GM12878 (cell line): ENCODE data around the gene MCC. TPM values are rescaled to one million over a fixed set of nuclear protein-coding genes. Genes with fewer than 3 reads are reported as not detected.
A peak's percentile ranks its signal among the peaks of the same experiment; 100 is the strongest.

Source experiments
- ATAC-seq: fragments of 200-7000 bp; cut with Tn5 transposase; 3 replicates; pipeline ENCODE4 v1.9.1; 2020; ENCODE audit warnings: mild to moderate bottlenecking, moderate library complexity
- BruUV-seq: library from RNA; stranded (reverse); fragments of 400-500 nt; replicated peaks from 2 replicates; lab custom pipeline; 2021; lab: Mats Ljungman, UMichigan
- CTCF ChIA-PET: fragments of 300-600 bp; sonication (Branson Sonifier 250); formaldehyde crosslinking; extraction: SDS; loops from one replicate; lab custom pipeline; 2021; ENCODE audit warnings: inconsistent platforms; lab: Yijun Ruan, JAX
- POLR2A ChIA-PET: fragments of 350-600 bp; formaldehyde crosslinking; extraction: SDS; loops from one replicate; lab custom pipeline; 2021; ENCODE audit warnings: inconsistent platforms; lab: Charles Lee
- RAD21 ChIA-PET: fragments of 300-600 bp; sonication (Branson Sonifier 250); formaldehyde crosslinking; loops from one replicate; lab custom pipeline; 2023; ENCODE audit warnings: antibody characterized with exemption; ENCODE audit not compliant: unreplicated experiment; lab: Charles Lee
- SMC1A ChIA-PET: fragments of 300-600 bp; sonication (Branson Sonifier 250); formaldehyde crosslinking; loops from one replicate; lab custom pipeline; 2023; ENCODE audit not compliant: unreplicated experiment, uncharacterized antibody; lab: Charles Lee
- DNase-seq: peaks from one replicate; pipeline ENCODE4 v3.0.0-alpha.2; 2011; ENCODE audit warnings: low read depth, low spot score
- FAIRE-seq: peaks from 3 replicates; lab custom pipeline; 2011; peaks lifted over from hg19 to GRCh38; lab: Jason Lieb, UNC
- H2AFZ ChIP-seq: 2 replicates; pipeline ENCODE4 v1.6.0; 2011; ENCODE audit warnings: low read depth, low read length, control low read depth; ENCODE audit not compliant: control insufficient read depth
- H3K27ac ChIP-seq: 2 replicates; pipeline ENCODE4 v1.5.1; 2011; ENCODE audit warnings: control low read depth; ENCODE audit not compliant: control insufficient read depth, insufficient read depth
- H3K27me3 ChIP-seq, 2 experiments: replicated peaks in 1 of 2; 2 replicates each; pipeline versions ENCODE4 v1.6.0 to v1.6.1; 2011; ENCODE audit warnings: low read length in 1 of 2; ENCODE audit not compliant: control insufficient read depth in 2 of 2, insufficient read depth in 2 of 2
- H3K36me3 ChIP-seq, 2 experiments: 2 replicates each; pipeline ENCODE4 v1.5.1; 2011; ENCODE audit warnings: low read length in 1 of 2; ENCODE audit not compliant: control insufficient read depth in 2 of 2, insufficient read depth in 2 of 2
- H3K4me1 ChIP-seq: 2 replicates; pipeline ENCODE4 v1.6.1; 2011; ENCODE audit warnings: mild to moderate bottlenecking, low read length, moderate library complexity, mixed read lengths; ENCODE audit not compliant: control insufficient read depth, insufficient read depth
- H3K4me2 ChIP-seq: 2 replicates; pipeline ENCODE4 v1.6.0; 2011; ENCODE audit warnings: control low read depth; ENCODE audit not compliant: control insufficient read depth, insufficient read depth
- H3K4me3 ChIP-seq: fragments of 200-600 bp; sonication (generic); 2 replicates; pipeline ENCODE4 v1.5.1; 2016
- H3K79me2 ChIP-seq: 2 replicates; pipeline ENCODE4 v1.6.0; 2011; ENCODE audit warnings: low read length; ENCODE audit not compliant: control insufficient read depth, insufficient read depth
- H3K9ac ChIP-seq: 2 replicates; pipeline ENCODE4 v1.8.0; 2011; ENCODE audit warnings: low read length, control low read depth, mixed read lengths; ENCODE audit not compliant: control insufficient read depth, insufficient read depth
- H3K9me3 ChIP-seq: replicated peaks from 3 replicates; pipeline ENCODE4 v1.5.1; 2011; ENCODE audit warnings: mild to moderate bottlenecking, low read length; ENCODE audit not compliant: control insufficient read depth, insufficient read depth
- H4K20me1 ChIP-seq: 2 replicates; pipeline ENCODE4 v1.6.0; 2011; ENCODE audit not compliant: control insufficient read depth, insufficient read depth
- CEBPZ ChIP-seq: fragments of 150-350 bp; IDR thresholded peaks from 2 replicates; pipeline ENCODE4 v1.6.1; 2016; ENCODE audit warnings: low read depth, low read length
- GATAD2B ChIP-seq: fragments of 450-650 bp; conservative IDR thresholded peaks from 2 replicates; pipeline ENCODE4 v1.6.1; 2017; ENCODE audit warnings: low read depth, mild to moderate bottlenecking, moderate library complexity
- NFYA ChIP-seq: IDR thresholded peaks from 2 replicates; pipeline ENCODE4 v1.6.1; 2011; ENCODE audit warnings: low read depth, mild to moderate bottlenecking, low read length, improper control_type of control experiment, borderline replicate concordance
- SIX5 ChIP-seq: IDR thresholded peaks from 2 replicates; pipeline ENCODE4 v1.6.1; 2011; ENCODE audit warnings: mild to moderate bottlenecking, low read depth, low read length, moderate library complexity; ENCODE audit not compliant: severe bottlenecking
- SKIL ChIP-seq: fragments of 450-650 bp; IDR thresholded peaks from 2 replicates; pipeline ENCODE4 v1.6.1; 2017; ENCODE audit warnings: mild to moderate bottlenecking, low read depth, inconsistent platforms; ENCODE audit not compliant: poor library complexity, severe bottlenecking
- TAF1 ChIP-seq: IDR thresholded peaks from 2 replicates; pipeline ENCODE4 v1.6.1; 2011; ENCODE audit warnings: mild to moderate bottlenecking, low read depth, low read length, borderline replicate concordance
- TCF12 ChIP-seq: IDR thresholded peaks from 2 replicates; pipeline ENCODE4 v1.6.1; 2011; ENCODE audit warnings: low read depth, mild to moderate bottlenecking, low read length
- WGBS: methylation state at CpG from one replicate; pipeline ENCODE4 v1.1.6; 2016; ENCODE audit warnings: low lambda C conversion rate; ENCODE audit not compliant: insufficient replicate concordance, insufficient coverage; ENCODE audit errors: missing lambda C conversion rate; 5-methylcytosine and 5-hydroxymethylcytosine counted together
- in situ Hi-C: fragments of 300-500 bp; cut with MboI; formaldehyde crosslinking; loops from 9 replicates; pipeline ENCODE4 v1.14.3; 2018; ENCODE audit warnings: mixed read lengths
- intact Hi-C: fragments of 100-400 bp; cut with micrococcal nuclease; formaldehyde crosslinking; loops from one replicate; pipeline ENCODE4 v1.14.2; 2022; ENCODE audit not compliant: unreplicated experiment
- polyA plus RNA-seq, 11 experiments: library from polyadenylated mRNA; depleted of rRNA in 4 of 11; unstranded in 6 of 11; stranded (reverse) in 5 of 11; fragments of >200 nt; fragmentation: Nextera tagmentation in 4 of 11; fragmentation: Illumina TruSeq in 1 of 11; extraction: Ambion mirVana in 4 of 11; extraction: Trizol in 1 of 11; gene quantifications; 1 replicate in 1 of 11; 2 replicates in 10 of 11; pipeline versions ENCODE4 v1.2.1 to v1.2.3, GENCODE V29; 2011 to 2016; ENCODE audit warnings: inconsistent platforms in 2 of 11, missing spikeins in 2 of 11, low read depth in 1 of 11
- total RNA-seq, 4 experiments: library from RNA; depleted of rRNA in 3 of 4; stranded (reverse); fragments of >200 nt in 3 of 4; fragmentation: Illumina TruSeq in 1 of 4; extraction: Trizol in 1 of 4; gene quantifications; 2 replicates each; pipeline versions ENCODE4 v1.2.1 to v1.2.3, GENCODE V29; 2013 to 2021

Gene MCC
- total and polyA plus RNA-seq, 10 of the 15 experiments (the other 5 are each of a cell fraction or from before 2014, with no cell fraction given), result 0.03 to 0.86 (median 0.16) TPM

- SMC1A ChIA-PET, result no interaction called here
- WGBS, result 0% methylated on average over 3 of the region's 3 CpGs
- no peaks in the 10 kb centered on the region for H4K20me1 ChIP-seq
- H3K4me1 ChIP-seq, result no peaks in the 10 kb centered on the region; the same call in 1 of the 2 replicates
- no peaks in the 10 kb centered on the region for H3K36me3 ChIP-seq
- no peak for DNase-seq
- CTCF ChIA-PET, result interaction anchor here (1.2 to 1.3 kb wide), 2 partner anchors 417 to 424 kb away, joined by 3 read pairs; no protein-coding TSS in a partner anchor
- H3K27me3 ChIP-seq, result no peaks in the 10 kb centered on the region
- no TSS peak for BruUV-seq
- H3K27ac ChIP-seq, result no peak overlapping the region
- H3K9me3 ChIP-seq, result no peaks in the 10 kb centered on the region
- intact Hi-C loops, result no loop called here
- no peaks in the 10 kb centered on the region for H3K79me2 ChIP-seq
- no peak overlapping the region for H2AFZ ChIP-seq
- TF ChIP-seq CEBPZ, result no peak
- TF ChIP-seq NFYA, result no peak
- TF ChIP-seq, all 136 proteins: peak for 0
- no peak overlapping the region for H3K4me2 ChIP-seq
- RAD21 ChIA-PET, result no interaction called here
- ATAC-seq (peak; percentile 52), FAIRE-seq (peak; percentile 38)
- in situ Hi-C loops, result no loop called here
- H3K9ac ChIP-seq, result no peak overlapping the region
- POLR2A ChIA-PET, result no interaction called here
- no peak overlapping the region for H3K4me3 ChIP-seq
These were observed 300.3 kb downstream of the MCC start for GRCh38 chr5:113187906-113188305.

GRCh38 chr5:113186061-113186460 is 302.2 kb downstream of the MCC start:
- H4K20me1 ChIP-seq, result no peaks in the 10 kb centered on the region
- 45% methylated on average over 7 of the region's 7 CpGs for WGBS
- ATAC-seq (no peak), DNase-seq (no peak), FAIRE-seq (no peak)
- no peak overlapping the region for H3K27ac ChIP-seq
- in situ Hi-C loops, result no loop called here
- H3K27me3 ChIP-seq, result no peaks in the 10 kb centered on the region; a peak in 2 of 4 replicates
- intact Hi-C loops, result no loop called here
- RAD21 ChIA-PET, result no interaction called here
- no peak for TF ChIP-seq GATAD2B
- no peak for TF ChIP-seq SKIL
- TF ChIP-seq TAF1, result no peak
- no peak for TF ChIP-seq TCF12
- no peak for TF ChIP-seq SIX5
- no peak overlapping the region for H3K4me3 ChIP-seq
- H3K9me3 ChIP-seq, result no peaks in the 10 kb centered on the region
- no peak overlapping the region for H3K4me2 ChIP-seq
- SMC1A ChIA-PET, result no interaction called here
- H3K9ac ChIP-seq, result no peak overlapping the region
- no TSS peak for BruUV-seq
- H3K79me2 ChIP-seq, result no peaks in the 10 kb centered on the region
- POLR2A ChIA-PET, result no interaction called here
- no peaks in the 10 kb centered on the region; the same call in 1 of the 2 replicates for H3K4me1 ChIP-seq
- no peaks in the 10 kb centered on the region for H3K36me3 ChIP-seq
- H2AFZ ChIP-seq, result no peak overlapping the region
- CTCF ChIA-PET, result no interaction called here
